ENCODE measurements around the gene TST. TPM values are rescaled to one million over a fixed set of nuclear protein-coding genes. Genes with fewer than 3 reads are reported as not detected.

TST gene
- total RNA-seq, 4 donors from 2014 or later: 47.9 to 114 (median 62.5) TPM

DNA sequence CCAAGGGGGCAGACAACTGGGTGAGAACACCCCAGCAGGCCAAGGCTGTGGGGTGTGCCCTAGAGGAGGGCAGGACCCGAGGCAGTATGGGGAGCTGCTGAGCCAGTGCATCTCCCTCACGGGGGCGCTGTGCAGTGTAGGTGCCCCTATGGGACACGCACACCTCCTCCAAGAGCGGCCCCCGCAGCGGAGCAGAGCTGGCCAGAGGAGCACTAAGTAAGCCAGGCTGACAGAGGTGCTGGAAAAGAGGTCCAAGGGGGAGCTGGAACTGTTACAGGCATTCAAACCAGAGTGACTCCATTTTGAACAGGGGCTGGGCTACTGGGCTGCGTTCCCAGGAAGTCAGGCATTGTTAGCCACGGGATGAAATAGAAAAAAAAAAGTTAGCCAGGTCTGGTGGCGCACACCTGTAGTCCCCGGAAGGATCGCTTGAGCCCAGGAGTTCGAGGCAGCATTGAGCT lies 41.8 kb downstream of the TST start:
- WGBS, 2 donors: 22 to 32% methylated on average over 13 of the region's 13 CpGs
- TF ChIP-seq CTCF (IDR thresholded peaks at IDR 0.05): no peak
- TF ChIP-seq POLR2A (IDR thresholded peaks at IDR 0.05): no peak
- intact Hi-C loops (cut with DNase I; ENCODE audit: low total_unique reads): no loop called here
- H3K4me3 ChIP-seq (ENCODE audit: low read depth, poor library complexity, severe bottlenecking): no peak overlapping the region
- peak in 1 of 2 donors; percentile 92 for DNase-seq (ENCODE audit: low spot score in 2 of 2)

- WGBS, 2 donors: 89 to 93% methylated on average over 4 of the region's 4 CpGs
- intact Hi-C loops (cut with DNase I; ENCODE audit: low total_unique reads): no loop called here
- H3K4me3 ChIP-seq (ENCODE audit: low read depth, poor library complexity, severe bottlenecking): no peak overlapping the region
- no peak for DNase-seq (ENCODE audit: low spot score in 2 of 2)
- TF ChIP-seq POLR2A (IDR thresholded peaks at IDR 0.05): no peak
- TF ChIP-seq CTCF (IDR thresholded peaks at IDR 0.05): no peak
Measured at GRCh38 chr22:36976606-36977005, 42.6 kb downstream of the TST start.

DNA sequence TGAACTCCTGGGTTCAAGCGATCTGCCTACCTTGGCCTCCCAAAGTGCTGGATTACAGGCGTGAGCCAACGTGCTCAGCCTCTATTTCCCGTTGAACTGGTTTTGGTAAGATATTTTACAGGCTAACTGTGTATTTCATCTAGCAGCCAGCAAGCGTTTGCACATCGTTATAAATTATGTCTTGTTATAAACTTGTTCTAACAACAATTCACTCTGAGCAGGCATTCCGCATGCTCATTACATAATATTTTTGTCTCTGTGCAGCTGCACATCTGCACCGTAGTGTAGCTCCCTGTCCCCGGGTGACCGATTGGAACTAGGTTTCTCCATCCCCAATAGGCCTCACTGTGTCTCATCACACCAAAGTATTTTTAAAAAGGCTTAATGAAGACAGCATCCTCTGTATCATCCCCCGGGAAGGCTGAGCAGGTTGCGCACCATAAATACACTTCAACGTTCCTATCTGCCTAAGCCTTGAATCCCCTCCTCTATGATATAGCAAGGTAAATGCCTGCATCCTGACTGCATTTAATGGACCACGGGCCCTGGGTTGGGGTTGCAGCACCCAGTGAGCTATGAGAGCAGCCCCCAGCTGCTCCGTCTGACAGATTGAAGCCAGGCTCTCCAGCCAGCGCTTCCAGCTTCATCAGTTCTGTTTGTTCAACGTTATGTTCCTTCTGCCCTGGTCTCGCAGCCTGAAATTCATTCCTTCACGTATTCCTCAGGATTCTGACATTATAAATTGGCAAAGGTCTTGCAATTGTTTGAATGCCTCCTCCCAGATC lies 47.7 kb downstream of the TST start:
- intact Hi-C loops (cut with DNase I; ENCODE audit: low total_unique reads): no loop called here
- 39 to 56% methylated on average over 19 of the region's 19 CpGs for WGBS, 2 donors
- TF ChIP-seq POLR2A (IDR thresholded peaks at IDR 0.05): no peak
- TF ChIP-seq CTCF (IDR thresholded peaks at IDR 0.05): no peak
- DNase-seq (ENCODE audit: low spot score in 2 of 2): peak in 1 of 2 donors; percentile 68
- no peak overlapping the region for H3K4me3 ChIP-seq (ENCODE audit: low read depth, poor library complexity, severe bottlenecking)

DNA sequence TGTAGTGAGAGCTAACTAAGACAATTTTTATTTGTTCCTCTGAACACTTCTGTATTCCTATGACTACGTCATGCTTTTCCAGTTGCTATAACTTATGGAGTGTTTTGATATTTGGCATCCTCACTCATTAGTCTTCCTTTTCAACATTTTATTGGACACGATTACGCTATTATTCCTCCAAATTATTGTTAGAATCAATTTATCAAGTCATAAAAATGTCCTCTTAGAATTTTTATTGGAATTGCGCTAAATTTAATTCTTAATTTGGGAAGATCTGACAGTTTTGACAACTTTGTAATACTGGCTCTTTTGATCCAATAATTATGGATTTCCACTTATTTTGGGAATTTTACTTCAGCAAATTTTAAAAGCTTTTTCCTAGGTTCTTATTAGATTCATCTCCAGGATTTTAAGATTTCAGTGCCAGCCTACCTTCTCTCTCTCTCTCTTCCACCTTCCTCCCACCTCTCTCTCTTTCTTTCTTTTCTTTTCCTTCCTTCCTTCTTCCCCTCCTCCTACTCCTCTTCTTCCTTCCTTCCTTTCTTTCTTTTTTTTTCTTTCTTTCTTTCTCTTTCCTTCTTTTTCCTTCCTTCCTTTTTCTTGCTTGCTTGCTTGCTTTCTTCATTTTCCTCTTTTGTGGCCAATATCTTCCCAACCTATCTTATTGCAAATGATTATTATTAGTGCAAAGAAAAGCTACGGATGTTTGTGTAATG lies 50.8 kb downstream of the TST start:
- no peak for DNase-seq (ENCODE audit: low spot score in 2 of 2)
- WGBS, 2 donors: 78 to 81% methylated on average over 5 of the region's 5 CpGs
- intact Hi-C loops (cut with DNase I; ENCODE audit: low total_unique reads): no loop called here
- no peak overlapping the region for H3K4me3 ChIP-seq (ENCODE audit: low read depth, poor library complexity, severe bottlenecking)
- TF ChIP-seq POLR2A (IDR thresholded peaks at IDR 0.05): no peak
- TF ChIP-seq CTCF (IDR thresholded peaks at IDR 0.05): no peak

DNA sequence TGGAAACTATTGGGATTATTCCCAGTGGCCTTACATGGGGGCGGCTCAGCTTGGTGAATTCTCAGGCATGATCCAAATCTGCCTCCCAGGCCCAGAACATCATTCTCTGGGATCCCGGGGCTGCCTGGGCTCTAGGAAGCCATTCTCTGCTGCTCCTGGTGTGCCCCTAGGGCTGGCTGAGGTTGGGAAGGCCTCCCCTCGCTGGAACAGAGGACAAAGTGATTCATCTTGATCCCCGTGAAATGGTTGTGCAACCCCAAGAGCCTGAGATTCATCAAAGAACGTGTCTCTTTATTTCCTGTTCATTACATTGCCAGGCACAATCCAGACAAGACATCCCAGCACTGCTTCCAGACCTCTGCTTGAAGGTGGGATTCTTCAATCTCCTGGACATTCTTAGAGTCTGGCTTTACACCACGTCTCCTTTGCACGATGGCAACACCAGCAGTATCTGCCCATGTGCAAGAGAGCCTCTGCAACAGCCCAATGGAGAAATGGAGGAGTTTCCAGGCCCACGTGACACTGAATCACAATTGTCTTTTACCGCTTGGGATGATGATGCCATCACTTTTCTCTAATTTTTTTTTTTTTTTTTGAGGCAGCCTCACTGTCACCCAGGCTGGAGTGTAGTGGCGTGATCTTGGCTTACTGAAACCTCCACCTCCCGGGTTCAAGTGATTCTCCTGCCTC lies 52.3 kb downstream of the TST start:
- WGBS, 2 donors: 70 to 74% methylated on average over 11 of the region's 11 CpGs
- intact Hi-C loops (cut with DNase I; ENCODE audit: low total_unique reads): no loop called here
- TF ChIP-seq POLR2A (IDR thresholded peaks at IDR 0.05) (no peak), CTCF (IDR thresholded peaks at IDR 0.05) (no peak)
- DNase-seq (ENCODE audit: low spot score in 2 of 2): no peak
- no peak overlapping the region for H3K4me3 ChIP-seq (ENCODE audit: low read depth, poor library complexity, severe bottlenecking)
